Measurements from ENCODE around the gene NPHP1.

NPHP1 gene

DNA sequence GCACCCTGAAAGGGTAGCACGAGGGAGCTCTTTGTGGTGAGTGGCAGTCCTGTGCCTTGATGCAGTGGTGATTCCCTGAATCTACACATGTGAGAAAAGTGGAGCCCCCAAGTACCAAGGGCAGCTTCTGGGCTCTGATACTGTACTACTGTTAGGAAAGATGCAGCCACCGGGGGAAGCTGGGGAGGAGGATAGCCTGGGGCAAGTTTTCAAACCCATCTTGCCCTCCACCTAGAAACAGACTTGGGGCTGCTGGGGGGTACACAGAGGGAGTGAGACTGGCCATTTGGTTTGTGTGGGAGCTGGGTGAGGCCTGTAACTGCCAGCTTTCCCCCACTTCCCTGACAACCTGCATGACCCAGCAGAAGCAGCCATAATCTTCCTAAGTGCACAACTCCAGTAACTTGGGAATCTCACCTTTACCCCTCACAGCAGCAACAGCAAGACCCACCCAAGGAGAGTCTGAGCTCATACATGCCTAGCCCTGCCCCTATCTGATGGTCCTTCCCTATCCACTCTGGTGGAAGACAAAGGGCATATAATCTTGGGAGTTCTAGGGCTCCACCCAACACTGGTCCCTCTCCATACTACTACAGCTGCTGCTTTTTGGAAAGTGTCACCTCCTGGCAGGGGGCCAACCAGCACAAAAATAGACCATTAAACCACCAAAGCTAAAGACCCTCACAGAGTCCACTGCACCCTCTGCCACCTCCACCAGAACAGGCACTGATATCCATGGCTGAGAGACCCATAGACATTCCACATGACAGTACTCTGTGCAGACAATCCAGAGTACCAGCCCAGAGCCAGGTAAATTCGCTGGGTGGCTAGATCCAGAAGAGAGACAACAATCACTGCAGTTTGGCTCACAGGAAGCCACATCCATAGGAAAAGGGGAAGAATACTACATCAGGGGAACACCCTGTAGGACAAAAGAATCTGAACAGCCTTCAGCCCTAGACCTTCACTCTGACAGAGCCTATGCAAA is 97.4 kb downstream of the NPHP1 start:
- Histone ChIP-seq H3K4me3 (ENCODE audit: low read length, poor library complexity, severe bottlenecking) (no peak overlapping the region), H3K36me3 (ENCODE audit: insufficient read depth, low read length) (no peaks in the 10 kb centered on the region), H3K4me1 (ENCODE audit: insufficient read depth, low read length, poor library complexity, severe bottlenecking) (peaks cover 38% of the 10 kb centered on the region), H3K9ac (ENCODE audit: low read depth, low read length, poor library complexity, severe bottlenecking) (peak overlapping the region; percentile 8), H3K4me2 (ENCODE audit: low read depth, low read length, poor library complexity, severe bottlenecking) (peak overlapping the region; percentile 84), H3K27me3 (ENCODE audit: insufficient read depth, low read length, poor library complexity, severe bottlenecking) (no peaks in the 10 kb centered on the region), H3K9me3 (ENCODE audit: insufficient read depth, low read depth, low read length) (no peaks in the 10 kb centered on the region), H3F3A (ENCODE audit: low read depth) (no peaks in the 10 kb centered on the region), H4K20me1 (ENCODE audit: insufficient read depth, low read length, poor library complexity, severe bottlenecking) (no peaks in the 10 kb centered on the region), H3K9me2 (replicated peaks; ENCODE audit: low read depth, low read length) (no peaks in the 10 kb centered on the region), H2AFZ (ENCODE audit: low read length) (no peak overlapping the region), H3K79me2 (ENCODE audit: insufficient read depth, low read length) (no peaks in the 10 kb centered on the region)
- TF ChIP-seq, protein P1, sequence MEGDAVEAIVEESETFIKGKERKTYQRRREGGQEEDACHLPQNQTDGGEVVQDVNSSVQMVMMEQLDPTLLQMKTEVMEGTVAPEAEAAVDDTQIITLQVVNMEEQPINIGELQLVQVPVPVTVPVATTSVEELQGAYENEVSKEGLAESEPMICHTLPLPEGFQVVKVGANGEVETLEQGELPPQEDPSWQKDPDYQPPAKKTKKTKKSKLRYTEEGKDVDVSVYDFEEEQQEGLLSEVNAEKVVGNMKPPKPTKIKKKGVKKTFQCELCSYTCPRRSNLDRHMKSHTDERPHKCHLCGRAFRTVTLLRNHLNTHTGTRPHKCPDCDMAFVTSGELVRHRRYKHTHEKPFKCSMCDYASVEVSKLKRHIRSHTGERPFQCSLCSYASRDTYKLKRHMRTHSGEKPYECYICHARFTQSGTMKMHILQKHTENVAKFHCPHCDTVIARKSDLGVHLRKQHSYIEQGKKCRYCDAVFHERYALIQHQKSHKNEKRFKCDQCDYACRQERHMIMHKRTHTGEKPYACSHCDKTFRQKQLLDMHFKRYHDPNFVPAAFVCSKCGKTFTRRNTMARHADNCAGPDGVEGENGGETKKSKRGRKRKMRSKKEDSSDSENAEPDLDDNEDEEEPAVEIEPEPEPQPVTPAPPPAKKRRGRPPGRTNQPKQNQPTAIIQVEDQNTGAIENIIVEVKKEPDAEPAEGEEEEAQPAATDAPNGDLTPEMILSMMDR (conservative IDR thresholded peaks at IDR 0.05; ENCODE audit: low read length): no peak
- no peak for TF ChIP-seq EZH2phosphoT487 (IDR thresholded peaks at IDR 0.05; ENCODE audit: borderline replicate concordance)

DNA sequence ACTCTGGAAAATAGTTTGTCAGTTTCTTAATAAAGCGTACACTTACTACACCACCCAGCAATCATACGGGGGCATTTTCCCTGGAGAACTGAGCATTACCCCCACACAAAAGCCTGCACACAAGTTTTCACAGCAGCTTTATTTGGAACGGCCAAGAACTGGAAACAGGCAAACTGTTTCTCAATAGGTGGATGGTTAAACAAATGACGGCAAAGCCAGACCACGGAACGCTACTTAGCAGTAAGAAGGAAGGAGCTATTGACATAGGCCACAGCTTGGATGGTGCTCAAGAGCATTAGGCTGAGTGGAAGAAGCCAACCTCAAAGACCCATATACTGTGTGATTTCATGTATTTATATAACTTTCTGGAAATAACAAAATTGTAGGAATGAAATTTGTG is 98.2 kb downstream of the NPHP1 start:
- Histone ChIP-seq H2AFZ (ENCODE audit: low read length) (no peak overlapping the region), H3K4me3 (ENCODE audit: low read length, poor library complexity, severe bottlenecking) (peak overlapping the region; percentile 14), H3K4me1 (ENCODE audit: insufficient read depth, low read length, poor library complexity, severe bottlenecking) (peaks cover 41% of the 10 kb centered on the region), H3K9ac (ENCODE audit: low read depth, low read length, poor library complexity, severe bottlenecking) (peak overlapping the region; percentile 16), H3K4me2 (ENCODE audit: low read depth, low read length, poor library complexity, severe bottlenecking) (peak overlapping the region; percentile 84), H4K20me1 (ENCODE audit: insufficient read depth, low read length, poor library complexity, severe bottlenecking) (no peaks in the 10 kb centered on the region), H3K9me3 (ENCODE audit: insufficient read depth, low read depth, low read length) (no peaks in the 10 kb centered on the region), H3K9me2 (replicated peaks; ENCODE audit: low read depth, low read length) (no peaks in the 10 kb centered on the region), H3K27me3 (ENCODE audit: insufficient read depth, low read length, poor library complexity, severe bottlenecking) (no peaks in the 10 kb centered on the region), H3F3A (ENCODE audit: low read depth) (no peaks in the 10 kb centered on the region), H3K36me3 (ENCODE audit: insufficient read depth, low read length) (no peaks in the 10 kb centered on the region), H3K79me2 (ENCODE audit: insufficient read depth, low read length) (no peaks in the 10 kb centered on the region)
- TF ChIP-seq, protein P1 (conservative IDR thresholded peaks at IDR 0.05; ENCODE audit: low read length): no peak
- no peak for TF ChIP-seq EZH2phosphoT487 (IDR thresholded peaks at IDR 0.05; ENCODE audit: borderline replicate concordance)

DNA sequence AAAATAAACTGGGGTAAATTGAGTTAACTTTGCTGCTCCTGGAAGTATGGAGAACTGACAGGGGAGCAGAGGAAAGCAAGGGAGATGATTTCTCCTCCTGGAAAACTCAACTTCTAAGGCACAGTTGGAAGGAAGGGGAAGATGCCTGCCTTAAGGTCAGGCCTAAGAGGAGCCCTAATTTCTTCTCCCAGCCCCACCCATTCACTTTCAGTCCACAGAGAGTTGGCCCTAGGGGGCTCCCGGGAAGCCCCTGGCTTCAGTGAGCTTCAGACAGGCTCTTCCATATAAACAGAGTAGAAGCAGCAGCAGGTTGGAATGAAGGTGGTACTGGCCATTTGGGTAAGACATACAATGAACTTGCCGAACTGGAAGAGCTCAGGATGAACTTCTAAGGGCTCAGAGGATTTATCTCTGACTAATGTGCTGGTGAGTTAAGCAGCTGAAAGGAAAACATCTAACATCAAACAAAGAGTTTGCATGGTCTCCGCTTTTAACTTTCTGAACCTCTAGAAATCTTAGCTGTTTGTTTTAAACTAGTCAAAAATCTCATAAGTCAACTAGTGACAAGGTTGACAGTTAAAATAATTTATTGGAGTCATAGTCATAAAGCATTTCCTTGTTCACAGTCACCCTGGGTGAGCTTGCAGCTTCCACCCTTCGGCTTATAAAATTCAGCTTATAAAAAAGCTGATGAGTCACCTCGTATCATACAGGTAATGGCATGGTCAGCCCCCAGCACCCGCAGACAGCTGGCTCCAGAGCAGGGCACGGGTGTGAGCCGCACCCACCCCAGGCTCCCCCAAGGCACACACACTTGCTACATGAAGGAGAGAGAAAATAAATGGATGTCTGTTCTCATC is 99.0 kb downstream of the NPHP1 start:
- Histone ChIP-seq H2AFZ (ENCODE audit: low read length) (no peak overlapping the region; the same call in 1 of the 2 replicates), H3K27me3 (ENCODE audit: insufficient read depth, low read length, poor library complexity, severe bottlenecking) (no peaks in the 10 kb centered on the region), H3K4me3 (ENCODE audit: low read length, poor library complexity, severe bottlenecking) (peak overlapping the region; percentile 61), H3K36me3 (ENCODE audit: insufficient read depth, low read length) (no peaks in the 10 kb centered on the region), H3F3A (ENCODE audit: low read depth) (no peaks in the 10 kb centered on the region), H3K9ac (ENCODE audit: low read depth, low read length, poor library complexity, severe bottlenecking) (peak overlapping the region; percentile 45), H3K9me2 (replicated peaks; ENCODE audit: low read depth, low read length) (no peaks in the 10 kb centered on the region), H3K4me2 (ENCODE audit: low read depth, low read length, poor library complexity, severe bottlenecking) (peak overlapping the region; percentile 84), H3K9me3 (ENCODE audit: insufficient read depth, low read depth, low read length) (no peaks in the 10 kb centered on the region), H3K4me1 (ENCODE audit: insufficient read depth, low read length, poor library complexity, severe bottlenecking) (peaks cover 49% of the 10 kb centered on the region), H3K79me2 (ENCODE audit: insufficient read depth, low read length) (no peaks in the 10 kb centered on the region), H4K20me1 (ENCODE audit: insufficient read depth, low read length, poor library complexity, severe bottlenecking) (no peaks in the 10 kb centered on the region)
- TF ChIP-seq, protein P1 (conservative IDR thresholded peaks at IDR 0.05; ENCODE audit: low read length): no peak
- no peak for TF ChIP-seq EZH2phosphoT487 (IDR thresholded peaks at IDR 0.05; ENCODE audit: borderline replicate concordance)
